GM21423 (cell line): ENCODE results near the gene SNRNP200.

Source experiments
- ATAC-seq: cut with Tn5 transposase; IDR thresholded peaks from one replicate; pipeline ENCODE4 v1.9.1; 2021; ENCODE audit warnings: mild to moderate bottlenecking, moderate library complexity; ENCODE audit not compliant: unreplicated experiment

SNRNP200 gene

GRCh38 chr2:96305091-96305978, at the start of gene SNRNP200:
Gene SNRNP200 (minus strand): TSS chr2:96305546. CDS start chr2:96305437, 109 bp downstream.
- peak; percentile 94 for ATAC-seq

GRCh38 chr2:96354492-96354891, 49.1 kb upstream of the SNRNP200 start:
- no peak for ATAC-seq

DNA sequence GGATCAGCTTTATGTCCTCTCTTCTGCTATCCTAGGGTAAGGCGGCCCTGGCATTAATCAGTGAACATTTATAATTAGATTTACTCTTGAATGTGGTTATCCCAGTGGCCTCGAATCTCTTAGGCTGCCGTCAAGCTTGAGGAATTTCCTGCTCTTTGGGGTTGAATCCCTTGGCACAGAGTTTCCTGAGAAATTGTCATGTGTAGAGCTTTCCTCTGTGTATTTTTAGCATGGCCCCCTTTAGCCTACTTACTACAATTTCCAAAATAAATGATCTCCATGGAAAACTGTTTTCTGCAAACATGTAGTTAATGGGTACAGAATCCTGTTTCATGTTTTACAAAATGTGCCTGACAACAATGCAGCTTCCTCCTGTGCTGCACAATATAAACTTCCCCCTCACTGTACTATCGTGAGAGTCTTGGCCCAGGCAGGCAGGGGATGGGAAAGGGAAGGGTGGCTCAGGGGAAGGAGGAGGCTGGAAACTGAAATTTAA, 48.3 kb upstream of the SNRNP200 start:
- ATAC-seq = no peak

- no peak for ATAC-seq
These were observed 47.8 kb upstream of the SNRNP200 start for GRCh38 chr2:96353032-96353561.

- no peak for ATAC-seq
These were observed 42.0 kb upstream of the SNRNP200 start for GRCh38 chr2:96347395-96347794.

- no peak for ATAC-seq
These were observed 40.6 kb upstream of the SNRNP200 start for GRCh38 chr2:96345868-96346462.

DNA sequence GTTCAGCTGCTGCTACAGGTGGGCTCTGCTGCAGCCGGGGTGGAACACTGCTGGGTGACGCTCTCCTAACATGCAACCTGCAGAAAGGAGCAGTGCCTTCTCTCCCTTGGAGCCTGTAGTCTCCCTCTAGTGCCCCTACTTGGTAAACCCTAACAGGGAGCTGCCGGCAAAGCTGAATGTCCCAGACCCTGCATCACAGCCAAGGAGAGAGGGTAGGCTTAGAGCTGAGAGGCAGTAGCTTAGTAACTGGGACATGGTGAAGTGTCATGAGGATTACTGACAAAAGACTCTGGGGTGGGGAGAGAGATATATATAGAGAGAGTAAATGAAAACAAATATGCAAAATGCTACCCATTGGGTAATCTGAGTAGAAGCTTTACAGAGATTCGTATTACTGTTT, 40.1 kb upstream of the SNRNP200 start:
- ATAC-seq = no peak

DNA sequence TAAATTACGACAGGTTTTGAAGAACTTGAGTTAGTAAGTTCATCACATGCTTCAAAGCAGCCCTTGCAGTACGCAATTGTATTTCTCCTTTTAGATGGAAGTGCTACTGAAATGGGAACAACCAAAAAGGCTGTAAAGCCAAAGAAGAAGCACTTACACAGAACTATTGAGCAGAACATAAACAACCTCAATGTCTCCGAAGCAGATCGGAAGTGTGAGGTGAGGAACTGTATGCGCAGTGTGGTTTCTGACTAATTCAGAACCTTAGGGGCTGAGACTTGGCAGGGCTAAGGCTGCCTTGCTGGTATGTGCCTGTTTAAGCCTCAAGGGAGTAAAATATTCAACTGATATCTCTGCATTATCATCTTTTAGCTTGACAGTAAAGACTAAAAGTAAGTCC, 38.7 kb upstream of the SNRNP200 start:
- peak; percentile 68 for ATAC-seq

DNA sequence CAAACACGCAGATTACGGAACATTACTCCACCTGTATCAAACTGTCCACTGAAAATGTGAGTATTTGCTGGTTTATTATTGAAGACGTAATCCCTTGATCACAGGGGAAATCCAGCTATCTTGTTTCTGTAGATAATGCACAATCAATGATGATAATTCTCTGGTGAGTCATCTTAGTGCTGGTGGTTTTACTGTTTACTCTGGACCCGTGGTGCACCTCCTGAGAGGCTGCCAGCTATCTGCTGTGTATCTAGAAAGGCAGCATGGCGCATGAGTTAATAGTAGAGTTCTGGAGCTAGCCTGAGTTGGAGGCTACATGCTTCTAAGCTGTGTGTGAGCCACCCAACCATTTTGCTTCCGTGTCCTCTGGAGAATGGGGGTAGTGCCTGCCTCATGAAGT, 36.7 kb upstream of the SNRNP200 start:
- ATAC-seq = no peak

GRCh38 chr2:96341641-96342040, 36.3 kb upstream of the SNRNP200 start:
- no peak for ATAC-seq

GRCh38 chr2:96340493-96341414, 35.4 kb upstream of the SNRNP200 start:
- no peak for ATAC-seq

DNA sequence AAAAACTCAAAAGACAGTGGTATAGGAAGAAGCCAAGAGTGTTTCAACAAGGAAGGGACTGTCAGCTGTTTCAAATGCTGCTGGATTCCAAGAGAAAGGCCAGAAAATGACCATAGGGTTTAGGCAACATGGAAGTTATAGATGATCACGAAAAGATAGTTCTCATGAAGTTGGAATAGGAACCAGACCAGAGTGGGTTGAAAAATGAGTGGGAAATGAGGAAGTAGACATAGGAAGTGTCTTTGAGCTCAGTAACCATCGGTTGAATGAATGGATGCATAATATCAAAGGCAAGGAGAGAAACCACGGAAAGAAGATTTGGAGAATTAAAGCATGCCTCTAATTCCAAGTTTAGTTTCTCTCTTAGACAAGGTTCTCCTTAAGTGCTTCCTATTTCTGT, 31.5 kb upstream of the SNRNP200 start:
- no peak for ATAC-seq

DNA sequence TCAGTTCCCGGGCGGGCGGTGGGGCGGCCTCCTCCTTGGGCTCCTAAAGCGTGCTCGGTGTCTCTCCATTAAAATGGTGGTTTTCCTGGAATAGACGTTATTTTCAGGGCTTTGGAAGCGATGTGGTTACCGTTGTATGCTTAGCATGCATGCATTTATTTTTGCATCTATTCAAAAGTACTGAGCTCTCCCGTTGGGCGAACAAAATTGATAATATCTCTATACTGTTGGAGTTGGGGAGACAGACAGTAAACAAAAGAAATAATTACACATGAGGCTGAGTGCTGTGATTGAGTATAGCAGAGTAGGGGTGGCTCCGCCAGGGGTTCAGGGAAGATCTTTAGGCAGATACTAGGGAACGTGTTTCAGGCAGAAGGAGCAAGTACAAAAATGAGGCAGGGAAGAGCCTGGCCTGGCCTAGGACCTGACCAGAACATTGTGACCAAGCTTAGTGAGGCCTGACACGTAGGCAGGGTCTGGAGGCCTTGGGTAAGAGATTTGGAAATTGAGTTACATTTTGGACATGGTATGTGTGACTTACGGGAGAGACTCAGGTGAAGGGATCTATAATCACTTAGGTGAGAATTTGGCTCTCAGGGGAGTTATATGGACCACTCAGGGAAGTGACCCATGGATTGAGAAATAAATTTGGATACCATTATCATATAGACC, 30.9 kb upstream of the SNRNP200 start:
- ATAC-seq = no peak

- no peak for ATAC-seq
These were observed 28.4 kb upstream of the SNRNP200 start for GRCh38 chr2:96333708-96334107.

DNA sequence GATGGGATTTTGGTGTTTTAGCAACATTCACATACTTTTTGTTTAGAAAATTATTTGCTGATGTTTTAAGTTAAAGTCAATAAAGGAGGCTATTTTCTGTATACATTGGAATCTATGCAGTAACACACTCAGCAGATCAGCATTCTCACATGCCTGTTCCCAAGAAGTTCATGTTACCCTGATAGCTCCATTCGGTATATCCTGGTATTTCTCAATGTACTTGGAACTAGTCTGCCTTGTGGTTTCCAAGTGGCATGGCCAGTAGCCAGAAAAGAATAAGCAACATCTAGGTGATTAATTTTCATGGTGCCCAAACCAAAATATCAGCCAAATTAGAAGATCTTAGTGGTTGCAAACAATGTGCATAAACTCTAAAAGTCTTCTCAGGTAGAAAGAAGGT, 25.1 kb upstream of the SNRNP200 start:
- no peak for ATAC-seq

GRCh38 chr2:96329874-96330273, 24.5 kb upstream of the SNRNP200 start:
- no peak for ATAC-seq

DNA sequence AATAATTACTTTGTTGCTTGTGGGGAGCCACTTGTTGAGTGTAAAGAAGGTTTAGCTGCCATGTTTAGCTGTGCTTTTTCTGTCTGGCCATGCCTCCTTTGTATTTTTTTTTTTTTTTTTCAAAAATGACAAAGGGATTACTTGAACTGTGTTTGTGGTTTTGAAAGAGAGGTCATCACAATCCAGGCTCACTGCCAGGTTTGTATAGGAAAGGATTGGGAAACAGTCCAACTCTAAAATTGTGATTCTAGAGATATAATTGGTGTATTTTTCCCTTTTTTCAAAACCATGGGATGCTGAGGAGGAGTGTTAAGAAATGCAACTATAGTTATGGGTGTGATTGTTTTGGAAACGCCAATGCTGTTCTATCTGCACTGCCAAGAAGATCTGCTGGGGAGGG, 24.1 kb upstream of the SNRNP200 start:
- no peak for ATAC-seq

- no peak for ATAC-seq
These were observed 21.9 kb upstream of the SNRNP200 start for GRCh38 chr2:96326990-96327820.

DNA sequence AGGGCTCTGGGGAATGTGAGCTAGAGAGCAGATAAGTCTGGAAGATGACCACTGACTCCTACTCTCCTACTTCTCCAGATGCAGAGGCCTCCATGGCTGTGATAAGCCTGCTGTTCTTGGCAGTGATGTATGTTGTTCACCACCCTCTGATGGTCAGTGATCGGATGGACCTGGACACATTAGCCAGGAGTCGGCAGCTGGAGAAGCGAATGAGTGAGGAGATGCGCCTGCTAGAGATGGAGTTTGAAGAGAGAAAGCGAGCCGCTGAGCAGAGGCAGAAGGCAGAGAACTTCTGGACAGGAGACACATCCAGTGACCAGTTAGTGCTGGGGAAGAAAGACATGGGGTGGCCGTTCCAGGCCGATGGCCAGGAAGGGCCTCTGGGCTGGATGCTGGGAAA, 21.2 kb upstream of the SNRNP200 start:
- no peak for ATAC-seq

- ATAC-seq = no peak
These were observed 20.5 kb upstream of the SNRNP200 start for GRCh38 chr2:96325884-96326255.
